ENCODE measurements around the gene TP63. TPM values are rescaled to one million over a fixed set of nuclear protein-coding genes. Genes with fewer than 3 reads are reported as not detected.

Gene TP63
- total RNA-seq, 1 experiment from 2014 or later, result not detected

- Histone ChIP-seq H2BK5ac (ENCODE audit: insufficient read length, low read length) (no peak overlapping the region), H3K79me1 (ENCODE audit: insufficient read depth, low read depth, low read length, poor library complexity, severe bottlenecking) (no peaks in the 10 kb centered on the region), H3K23ac (ENCODE audit: insufficient read length, low read depth, low read length) (no peak overlapping the region), H2BK120ac (ENCODE audit: low read depth, low read length, poor library complexity, severe bottlenecking) (no peak overlapping the region), H3T11ph (ENCODE audit: low read length) (no peak overlapping the region), H2BK12ac (ENCODE audit: insufficient read length, low read depth, low read length) (no peak overlapping the region), H3K4ac (ENCODE audit: low read depth, low read length) (no peak overlapping the region), H4K8ac (replicated peaks; ENCODE audit: insufficient read length, low read depth, low read length) (no peak overlapping the region), H3K14ac (ENCODE audit: insufficient read depth, low read length) (no peak overlapping the region), H3K23me2 (ENCODE audit: insufficient read length, low read depth, low read length, poor library complexity, severe bottlenecking) (no peaks in the 10 kb centered on the region), H3K4me1 (ENCODE audit: insufficient read depth, low read length) (no peaks in the 10 kb centered on the region; the same call in none of the 2 replicates), H3K27me3 (ENCODE audit: insufficient read depth, low read length) (no peaks in the 10 kb centered on the region), H2AK5ac (ENCODE audit: insufficient read length, low read length) (no peak overlapping the region), H2BK20ac (ENCODE audit: low read depth, low read length, poor library complexity, severe bottlenecking) (no peak overlapping the region), H2AFZ (ENCODE audit: low read length) (no peak overlapping the region), H4K91ac (ENCODE audit: insufficient read length, low read depth, low read length) (no peak overlapping the region), H3K9ac (ENCODE audit: extremely low read depth, insufficient read length, low read length) (no peak overlapping the region), H4K5ac (ENCODE audit: insufficient read length, low read depth, low read length) (no peak overlapping the region), H3K56ac (ENCODE audit: insufficient read length, low read depth, low read length) (no peak overlapping the region), H3K4me2 (ENCODE audit: insufficient read depth, insufficient read length, low read length) (no peak overlapping the region), H3K18ac (ENCODE audit: insufficient read length, low read depth, low read length) (no peak overlapping the region), H4K20me1 (ENCODE audit: control insufficient read depth, insufficient read depth, insufficient read length) (no peaks in the 10 kb centered on the region), H3K27ac (ENCODE audit: insufficient read length, low read depth, low read length) (no peak overlapping the region), H3K79me2 (ENCODE audit: insufficient read depth, low read length) (no peaks in the 10 kb centered on the region), H2BK15ac (ENCODE audit: low read depth, low read length) (no peak overlapping the region), H3K9me3 (ENCODE audit: control insufficient read depth, low read depth, low read length) (no peaks in the 10 kb centered on the region)
- Mint-ChIP-seq H3K27me3 (ENCODE audit: low read depth) (no peaks in the 10 kb centered on the region), H3K9me3 (no peaks in the 10 kb centered on the region), H3K36me3 (ENCODE audit: insufficient read depth in 1 of 3, low read depth in 3 of 3) (no peaks in the 10 kb centered on the region), H3K4me1 (peaks cover 11 to 17% of the 10 kb centered on the region in 2 experiments), H3K27ac (no peak overlapping the region), H3K4me3 (no peak overlapping the region)
- no CpG with 5 or more reads among the region's 5 CpGs for WGBS (ENCODE audit: extremely low coverage, insufficient read length, low lambda C conversion rate)
- TF ChIP-seq, protein P1, sequence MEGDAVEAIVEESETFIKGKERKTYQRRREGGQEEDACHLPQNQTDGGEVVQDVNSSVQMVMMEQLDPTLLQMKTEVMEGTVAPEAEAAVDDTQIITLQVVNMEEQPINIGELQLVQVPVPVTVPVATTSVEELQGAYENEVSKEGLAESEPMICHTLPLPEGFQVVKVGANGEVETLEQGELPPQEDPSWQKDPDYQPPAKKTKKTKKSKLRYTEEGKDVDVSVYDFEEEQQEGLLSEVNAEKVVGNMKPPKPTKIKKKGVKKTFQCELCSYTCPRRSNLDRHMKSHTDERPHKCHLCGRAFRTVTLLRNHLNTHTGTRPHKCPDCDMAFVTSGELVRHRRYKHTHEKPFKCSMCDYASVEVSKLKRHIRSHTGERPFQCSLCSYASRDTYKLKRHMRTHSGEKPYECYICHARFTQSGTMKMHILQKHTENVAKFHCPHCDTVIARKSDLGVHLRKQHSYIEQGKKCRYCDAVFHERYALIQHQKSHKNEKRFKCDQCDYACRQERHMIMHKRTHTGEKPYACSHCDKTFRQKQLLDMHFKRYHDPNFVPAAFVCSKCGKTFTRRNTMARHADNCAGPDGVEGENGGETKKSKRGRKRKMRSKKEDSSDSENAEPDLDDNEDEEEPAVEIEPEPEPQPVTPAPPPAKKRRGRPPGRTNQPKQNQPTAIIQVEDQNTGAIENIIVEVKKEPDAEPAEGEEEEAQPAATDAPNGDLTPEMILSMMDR (conservative IDR thresholded peaks at IDR 0.05), result no peak
- DNase-seq, result no peak
Measured at GRCh38 chr3:189900578-189900977, 269.4 kb downstream of the TP63 start.

All from H9 (cell line).